Measurements from ENCODE around the gene TBC1D3G. TPM values are rescaled to one million over a fixed set of nuclear protein-coding genes. Genes with fewer than 3 reads are reported as not detected.
"Not testable (repeated sequence)": the region's sequence is repeated elsewhere in the genome, so short reads cannot be mapped to it uniquely, and the experiment has no call there.

The TBC1D3G gene
- total RNA-seq (2012; rRNA removed) = not detected in 2 replicates

- not testable (repeated sequence) for H3K27me3 ChIP-seq (ENCODE audit: control insufficient read depth, insufficient read depth, low read length); H3K9ac ChIP-seq (ENCODE audit: low read depth, low read length); H3K4me3 ChIP-seq (ENCODE audit: low read length); H3K36me3 ChIP-seq (ENCODE audit: insufficient read depth, low read length); H3K4me1 ChIP-seq (ENCODE audit: control insufficient read depth, insufficient read depth, low read length); H3K4me2 ChIP-seq (ENCODE audit: low read length); H3K9me3 ChIP-seq (replicated peaks; ENCODE audit: low read length)
Observed at GRCh38 chr17:36323584-36323983, at the start of gene TBC1D3G. TBC1D3G (plus strand) TSS chr17:36323884; CDS start chr17:36325412, 1,528 bp downstream.

DNA sequence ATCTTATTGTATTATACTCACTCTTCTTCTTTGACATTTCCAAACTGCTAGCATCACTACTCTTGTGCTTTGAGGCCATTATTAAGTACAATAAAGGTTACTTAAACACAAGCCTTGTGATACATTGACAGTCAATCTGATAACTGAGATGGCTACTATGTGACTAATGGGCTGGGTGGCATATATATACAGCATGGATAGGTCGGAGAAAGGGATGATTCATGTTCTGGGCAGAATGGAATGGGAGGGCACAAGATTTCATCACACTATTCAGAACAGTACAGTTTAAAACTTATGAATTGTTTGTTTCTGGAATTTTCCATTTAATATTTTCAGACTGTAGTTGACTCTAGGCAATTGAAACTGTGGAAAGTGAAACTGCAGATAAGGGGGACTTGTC, 40.4 kb upstream of the TBC1D3G start:
- not testable (repeated sequence) for H3K36me3 ChIP-seq (ENCODE audit: insufficient read depth, low read length); H3K27me3 ChIP-seq (ENCODE audit: control insufficient read depth, insufficient read depth, low read length); H3K4me1 ChIP-seq (ENCODE audit: control insufficient read depth, insufficient read depth, low read length); H3K9ac ChIP-seq (ENCODE audit: low read depth, low read length); H3K4me2 ChIP-seq (ENCODE audit: low read length); H3K4me3 ChIP-seq (ENCODE audit: low read length); H3K9me3 ChIP-seq (replicated peaks; ENCODE audit: low read length)

GRCh38 chr17:36284219-36284618, 39.5 kb upstream of the TBC1D3G start:
- not testable (repeated sequence) for H3K36me3 ChIP-seq (ENCODE audit: insufficient read depth, low read length); H3K4me3 ChIP-seq (ENCODE audit: low read length)

DNA sequence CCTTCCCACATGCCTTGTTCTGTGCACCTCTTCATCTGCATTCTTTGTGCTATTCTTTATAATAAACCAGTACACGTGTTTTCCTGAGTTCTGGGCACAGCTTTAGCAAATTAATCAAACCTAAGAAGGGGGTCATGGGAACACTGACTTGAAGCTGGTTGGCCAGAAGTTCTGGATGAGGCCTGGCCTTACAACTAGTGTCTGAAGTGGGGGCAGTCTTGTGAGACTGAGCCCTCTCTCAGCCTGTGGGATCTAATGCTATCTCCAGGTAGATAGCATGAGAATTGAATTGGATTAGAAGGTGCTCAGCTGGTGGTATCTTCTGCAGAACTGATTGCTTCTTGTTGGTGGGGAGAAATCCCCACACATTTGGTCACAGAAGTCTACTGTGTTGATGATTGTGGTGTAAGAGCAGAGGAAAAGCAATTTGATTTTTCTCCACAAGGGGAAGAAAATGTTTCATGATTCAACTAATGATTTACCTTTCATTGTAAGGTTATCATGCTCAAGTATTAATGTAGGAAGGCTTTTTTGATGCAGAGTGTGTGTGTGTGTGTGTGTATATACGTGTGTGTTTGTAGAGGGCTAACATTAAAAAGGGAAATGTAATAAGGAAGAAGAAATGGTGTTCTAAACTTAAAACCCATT, 33.6 kb upstream of the TBC1D3G start:
- H3K27me3 ChIP-seq (ENCODE audit: control insufficient read depth, insufficient read depth, low read length); H3K9ac ChIP-seq (ENCODE audit: low read depth, low read length); H3K9me3 ChIP-seq (replicated peaks; ENCODE audit: low read length); H3K36me3 ChIP-seq (ENCODE audit: insufficient read depth, low read length); H3K4me1 ChIP-seq (ENCODE audit: control insufficient read depth, insufficient read depth, low read length); H3K4me2 ChIP-seq (ENCODE audit: low read length); H3K4me3 ChIP-seq (ENCODE audit: low read length): not testable (repeated sequence)

More at GRCh38 chr17:36284219-36284618, 39.5 kb upstream of the TBC1D3G start:
- H3K4me2 ChIP-seq (ENCODE audit: low read length); H3K9ac ChIP-seq (ENCODE audit: low read depth, low read length); H3K4me1 ChIP-seq (ENCODE audit: control insufficient read depth, insufficient read depth, low read length); H3K27me3 ChIP-seq (ENCODE audit: control insufficient read depth, insufficient read depth, low read length); H3K9me3 ChIP-seq (replicated peaks; ENCODE audit: low read length): not testable (repeated sequence)

DNA sequence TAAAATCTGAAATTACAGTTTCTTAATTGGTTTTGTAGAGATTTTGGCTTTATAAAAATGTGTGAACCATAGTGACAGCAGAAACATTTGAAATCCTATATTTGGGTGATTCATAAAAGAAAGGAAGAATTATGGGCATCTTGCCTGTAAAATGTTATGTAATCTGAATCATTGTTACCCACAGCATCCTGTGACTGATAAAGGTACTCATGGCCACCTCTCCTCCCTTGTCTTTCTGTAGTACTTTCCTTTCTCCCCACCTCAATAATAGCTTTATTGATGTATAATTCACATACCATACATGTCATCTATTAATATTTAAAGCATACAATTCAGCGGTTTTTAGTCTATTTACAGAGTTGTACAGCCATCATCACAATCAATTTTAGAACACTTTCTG, 28.5 kb upstream of the TBC1D3G start:
- not testable (repeated sequence) for H3K4me3 ChIP-seq (ENCODE audit: low read length); H3K36me3 ChIP-seq (ENCODE audit: insufficient read depth, low read length); H3K4me1 ChIP-seq (ENCODE audit: control insufficient read depth, insufficient read depth, low read length); H3K9me3 ChIP-seq (replicated peaks; ENCODE audit: low read length); H3K9ac ChIP-seq (ENCODE audit: low read depth, low read length); H3K27me3 ChIP-seq (ENCODE audit: control insufficient read depth, insufficient read depth, low read length); H3K4me2 ChIP-seq (ENCODE audit: low read length)

DNA sequence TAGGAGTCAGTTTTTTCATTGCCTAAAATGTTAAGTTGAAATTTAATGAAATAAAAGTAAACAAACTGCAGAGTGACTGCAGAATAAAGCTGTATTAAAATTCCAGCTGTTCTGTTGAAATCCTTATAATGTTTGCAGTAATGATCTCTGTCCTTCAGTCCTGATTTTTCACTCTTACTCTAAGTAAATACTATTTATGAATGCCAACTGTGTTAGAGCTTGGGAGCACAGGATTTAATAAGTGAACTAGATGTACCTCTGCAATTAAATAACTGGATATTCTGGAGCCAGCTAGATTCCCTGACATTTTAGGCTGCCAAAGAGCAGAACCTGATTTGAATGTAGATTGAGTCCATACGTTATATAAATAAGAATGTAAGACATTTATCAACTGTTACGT, 7.9 kb upstream of the TBC1D3G start:
- not testable (repeated sequence) for H3K9me3 ChIP-seq (replicated peaks; ENCODE audit: low read length)

DNA sequence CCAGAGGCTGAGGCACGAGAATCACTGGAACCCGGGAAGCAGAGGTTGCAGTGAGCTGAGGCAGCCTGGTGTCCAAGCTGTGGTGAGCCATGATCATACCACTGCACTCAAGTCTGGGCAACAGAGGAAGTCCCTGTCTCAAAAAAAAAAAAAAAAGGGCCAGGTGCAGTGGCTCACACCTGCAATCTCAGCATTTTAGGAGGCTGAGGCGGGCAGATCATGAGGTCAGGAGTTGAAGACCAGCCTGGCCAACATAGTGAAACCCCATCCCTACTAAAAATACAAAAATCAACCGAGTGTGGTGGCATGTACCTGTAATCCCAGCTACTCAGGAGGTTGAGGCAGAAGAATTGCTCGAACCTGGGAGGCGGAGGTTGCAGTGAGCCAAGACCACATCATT, 38.8 kb downstream of the TBC1D3G start:
- H3K4me1 ChIP-seq (ENCODE audit: control insufficient read depth, insufficient read depth, low read length); H3K36me3 ChIP-seq (ENCODE audit: insufficient read depth, low read length); H3K4me3 ChIP-seq (ENCODE audit: low read length); H3K4me2 ChIP-seq (ENCODE audit: low read length); H3K27me3 ChIP-seq (ENCODE audit: control insufficient read depth, insufficient read depth, low read length); H3K9ac ChIP-seq (ENCODE audit: low read depth, low read length); H3K9me3 ChIP-seq (replicated peaks; ENCODE audit: low read length): not testable (repeated sequence)

More for the DNA sequence above, 7.9 kb upstream of the TBC1D3G start:
- not testable (repeated sequence) for H3K4me2 ChIP-seq (ENCODE audit: low read length); H3K4me3 ChIP-seq (ENCODE audit: low read length); H3K36me3 ChIP-seq (ENCODE audit: insufficient read depth, low read length); H3K4me1 ChIP-seq (ENCODE audit: control insufficient read depth, insufficient read depth, low read length); H3K27me3 ChIP-seq (ENCODE audit: control insufficient read depth, insufficient read depth, low read length); H3K9ac ChIP-seq (ENCODE audit: low read depth, low read length)

DNA sequence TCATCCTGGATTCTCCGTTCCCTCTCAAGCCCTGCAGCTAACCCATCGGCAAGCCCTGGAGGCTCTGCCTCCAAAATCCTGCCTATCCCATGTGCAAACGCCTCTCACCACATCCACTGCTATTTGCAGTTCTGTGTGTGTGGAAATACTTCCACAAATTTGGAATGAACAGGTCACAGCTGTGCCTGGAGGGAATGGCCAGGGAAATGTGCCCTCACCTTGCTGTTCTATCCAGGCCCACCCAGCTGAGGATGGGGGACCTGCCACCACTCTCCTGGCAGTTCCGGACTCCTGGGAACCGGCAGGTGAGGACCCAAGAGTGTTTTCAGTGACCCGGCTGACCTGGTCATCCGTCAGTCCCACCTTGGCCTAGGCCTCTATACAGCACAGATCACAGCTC, 52.3 kb downstream of the TBC1D3G start:
- not testable (repeated sequence) for H3K27me3 ChIP-seq (ENCODE audit: control insufficient read depth, insufficient read depth, low read length); H3K9me3 ChIP-seq (replicated peaks; ENCODE audit: low read length); H3K4me2 ChIP-seq (ENCODE audit: low read length); H3K4me1 ChIP-seq (ENCODE audit: control insufficient read depth, insufficient read depth, low read length); H3K9ac ChIP-seq (ENCODE audit: low read depth, low read length); H3K36me3 ChIP-seq (ENCODE audit: insufficient read depth, low read length); H3K4me3 ChIP-seq (ENCODE audit: low read length)

Small RNA genes lying within 50 kb of the gene (small RNA-seq; reads per million reads assigned to genes)
- gene RF00019 = not detected
